Subcutaneous preadipocyte (primary cell): ENCODE data around the gene RASSF6. TPM values are rescaled to one million over a fixed set of nuclear protein-coding genes. Genes with fewer than 3 reads are reported as not detected.

Experiments used
- small RNA-seq: library from RNA; depleted of rRNA; stranded (forward); fragments of <200 nt; gene quantifications from one replicate; pipeline ENCODE3, GENCODE V24; 2012
- total RNA-seq: library from RNA; depleted of rRNA; stranded (reverse); fragments of >200 nt; gene quantifications from 2 replicates; pipeline ENCODE4 v1.2.3, GENCODE V29; 2012

Gene RASSF6, protein sequence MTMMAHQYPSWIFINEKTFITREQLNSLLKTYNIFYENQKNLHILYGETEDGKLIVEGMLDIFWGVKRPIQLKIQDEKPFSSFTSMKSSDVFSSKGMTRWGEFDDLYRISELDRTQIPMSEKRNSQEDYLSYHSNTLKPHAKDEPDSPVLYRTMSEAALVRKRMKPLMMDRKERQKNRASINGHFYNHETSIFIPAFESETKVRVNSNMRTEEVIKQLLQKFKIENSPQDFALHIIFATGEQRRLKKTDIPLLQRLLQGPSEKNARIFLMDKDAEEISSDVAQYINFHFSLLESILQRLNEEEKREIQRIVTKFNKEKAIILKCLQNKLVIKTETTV
- total RNA-seq: under 0.01 TPM in 1 of 2 replicates, not detected in the other

GRCh38 chr4:73620115-73620792 lies at the start of gene RASSF6:
TSS of gene RASSF6 (minus strand) at chr4:73620436. CDS start at chr4:73611795, 8,641 bp downstream.

Small RNAs within 50 kb of the gene (small RNA-seq; reads per million reads assigned to genes)
- gene AC074250.1: not detected

Other genes starting within 250 kb of the RASSF6 start
- gene ALB, start 216.1 kb downstream of the RASSF6 start, total RNA-seq: not detected in 2 replicates
- gene AFP, start 184.2 kb downstream of the RASSF6 start, total RNA-seq: 0.73 TPM in 1 of 2 replicates, not detected in the other
- not detected in 2 replicates for gene AFM, start 138.7 kb downstream of the RASSF6 start, total RNA-seq
- 8.0 and 14.3 TPM in 2 replicates for gene CXCL8, start 120.1 kb upstream of the RASSF6 start, total RNA-seq
- gene CXCL6, start 216.2 kb upstream of the RASSF6 start, total RNA-seq: 0.59 and 6.2 TPM in 2 replicates
- gene PF4V1, start 232.9 kb upstream of the RASSF6 start, total RNA-seq: 0.59 TPM in 1 of 2 replicates, not detected in the other
- 45.4 and 46.7 TPM in 2 replicates for gene CXCL1, start 249.0 kb upstream of the RASSF6 start, total RNA-seq